GM10266 (cell line): Measurements from ENCODE around the gene MAP2K2.

ENCODE experiments used
- DNase-seq: peaks from one replicate; pipeline ENCODE4 v3.0.0; 2012; ENCODE audit errors: extremely low spot score
- CTCF ChIP-seq: IDR thresholded peaks from 2 replicates; pipeline ENCODE4 v1.5.1; 2012; ENCODE audit warnings: mild to moderate bottlenecking, low read depth; ENCODE audit not compliant: control insufficient read depth, insufficient read depth; ENCODE audit errors: missing control alignments

Gene MAP2K2

GRCh38 chr19:4046946-4047683, 76.8 kb downstream of the MAP2K2 start:
- no peak for DNase-seq
- TF ChIP-seq CTCF = no peak

GRCh38 chr19:4046362-4046691, 77.6 kb downstream of the MAP2K2 start:
- DNase-seq = no peak
- TF ChIP-seq CTCF = no peak

DNA sequence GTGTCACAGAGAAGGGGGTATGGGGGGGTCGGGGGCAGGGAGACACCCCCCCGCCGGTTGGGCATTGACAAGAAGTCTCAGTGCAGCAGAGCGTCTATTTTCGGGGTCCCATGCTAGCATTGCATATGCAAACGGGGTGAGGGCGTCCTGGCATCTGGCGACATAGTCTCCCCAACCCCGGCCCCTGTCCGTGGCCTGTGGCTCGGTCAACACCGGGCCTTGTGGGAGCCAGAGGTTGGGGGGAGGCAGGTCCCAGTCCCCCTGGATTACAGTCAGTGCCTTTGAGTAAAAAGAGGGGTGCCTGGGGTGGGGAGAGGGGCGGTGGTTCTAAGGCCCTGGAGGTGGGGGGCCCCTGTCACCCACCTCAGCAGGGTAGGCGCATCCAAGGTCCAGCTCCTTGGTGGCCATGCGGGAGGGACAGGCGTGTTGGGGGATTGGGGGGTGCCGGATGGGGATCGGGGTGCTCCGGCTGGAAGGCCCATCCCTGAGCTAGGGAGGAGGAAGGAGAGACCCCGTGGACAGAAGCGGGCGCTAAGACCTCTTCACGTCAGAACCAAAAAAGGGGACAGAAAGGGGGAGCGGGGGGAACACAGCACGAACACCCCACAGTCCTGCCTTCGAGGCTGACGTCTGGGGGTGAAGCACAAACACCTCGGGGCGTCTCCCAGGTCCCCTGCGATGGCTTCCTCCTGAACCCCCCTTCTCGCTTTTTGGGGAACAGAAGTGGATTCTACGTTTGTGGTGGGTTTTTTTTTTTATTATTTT, 78.1 kb downstream of the MAP2K2 start:
- DNase-seq = no peak
- TF ChIP-seq CTCF = no peak

DNA sequence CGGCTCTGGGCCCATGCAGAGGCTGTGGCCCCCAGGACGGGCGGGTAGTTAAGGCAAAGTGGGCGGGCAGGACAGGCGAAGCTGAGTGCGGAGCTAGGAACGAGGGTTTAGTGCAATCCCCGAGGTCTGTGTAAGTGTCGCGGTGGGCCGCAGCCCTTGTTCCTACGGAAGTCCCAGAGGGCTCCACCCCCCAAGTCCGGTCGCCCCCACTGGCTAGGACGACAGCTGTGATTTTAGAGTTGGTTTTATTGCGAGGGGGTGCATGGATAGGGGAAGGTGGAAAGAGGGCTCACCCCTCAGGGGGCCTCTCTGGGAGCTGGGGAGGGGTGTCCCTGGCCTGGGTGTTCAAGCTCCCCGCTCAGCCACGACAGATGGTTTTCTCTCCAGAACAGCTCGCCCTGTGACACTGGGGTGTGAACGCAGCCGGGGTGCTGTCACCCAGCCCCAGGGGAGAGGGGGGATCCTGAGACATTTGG, 78.9 kb downstream of the MAP2K2 start:
- TF ChIP-seq CTCF = no peak
- no peak for DNase-seq

DNA sequence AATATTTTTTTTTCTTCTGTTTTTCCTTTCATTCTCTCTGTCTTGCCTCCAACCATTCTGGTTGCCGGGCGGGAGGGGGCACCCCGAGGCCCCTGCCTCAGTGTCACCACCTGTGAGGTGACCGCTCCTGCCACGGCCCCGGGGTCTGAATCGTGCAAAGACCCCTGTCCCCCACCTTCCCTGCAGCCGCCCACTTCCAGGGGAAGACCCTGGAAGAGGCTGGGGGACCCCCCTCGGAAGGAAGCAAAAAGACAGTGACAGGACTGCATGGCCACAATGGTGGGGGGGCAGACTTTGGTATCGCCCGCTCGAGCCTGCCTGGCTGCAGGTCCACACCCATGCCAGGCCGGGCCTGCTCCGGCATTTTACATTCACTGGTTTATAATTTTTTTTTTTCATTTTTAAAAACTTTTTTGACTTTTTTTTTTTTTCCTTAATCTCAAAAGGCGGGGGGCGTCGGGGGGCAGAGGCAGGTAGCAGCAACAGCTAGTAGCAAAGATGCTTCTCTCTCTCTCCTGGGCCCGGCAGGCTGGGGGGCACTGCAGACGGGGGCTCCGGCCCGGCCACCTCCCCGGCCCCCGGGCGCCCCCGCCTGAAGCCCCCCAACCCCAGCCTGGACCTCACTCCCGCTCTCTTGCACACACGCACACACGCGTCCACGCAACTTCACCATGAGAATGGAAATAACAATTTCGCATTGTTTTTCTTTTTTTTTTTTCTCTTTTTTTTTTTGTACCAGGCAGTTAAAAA, 79.8 kb downstream of the MAP2K2 start:
- no peak for TF ChIP-seq CTCF
- no peak for DNase-seq

- TF ChIP-seq CTCF = no peak
- no peak for DNase-seq
Measured at GRCh38 chr19:4043401-4043800, 80.5 kb downstream of the MAP2K2 start.

- no peak for TF ChIP-seq CTCF
- no peak for DNase-seq
Measured at GRCh38 chr19:4042731-4043082, 81.2 kb downstream of the MAP2K2 start.
